Fibroblast of the aortic adventitia (primary cell): ENCODE measurements around the gene SLC13A2. TPM values are rescaled to one million over a fixed set of nuclear protein-coding genes. Genes with fewer than 3 reads are reported as not detected.
A peak's percentile ranks its signal among the peaks of the same experiment; 100 is the strongest.
"Not testable (repeated sequence)": the region's sequence is repeated elsewhere in the genome, so short reads cannot be mapped to it uniquely, and the experiment has no call there.

Experiments
- DNase-seq: peaks from one replicate; pipeline ENCODE4 v3.0.0-alpha.2; 2010; ENCODE audit warnings: low read depth
- H3K4me3 ChIP-seq: 2 replicates; pipeline ENCODE4 v1.5.1; 2011; ENCODE audit warnings: low read depth, mild to moderate bottlenecking, control low read depth, low read length, moderate library complexity
- total RNA-seq: library from RNA; depleted of rRNA; stranded (reverse); fragments of >200 nt; gene quantifications from 2 replicates; pipeline ENCODE4 v1.2.3, GENCODE V29; 2012; ENCODE audit warnings: low replicate concordance
- TF ChIP-seq, protein P1 (sequence below): IDR thresholded peaks from 2 replicates; pipeline ENCODE4 v1.5.1; 2011; ENCODE audit warnings: mild to moderate bottlenecking, low read length, control low read depth, inconsistent platforms; ENCODE audit not compliant: insufficient read depth

Gene SLC13A2, protein sequence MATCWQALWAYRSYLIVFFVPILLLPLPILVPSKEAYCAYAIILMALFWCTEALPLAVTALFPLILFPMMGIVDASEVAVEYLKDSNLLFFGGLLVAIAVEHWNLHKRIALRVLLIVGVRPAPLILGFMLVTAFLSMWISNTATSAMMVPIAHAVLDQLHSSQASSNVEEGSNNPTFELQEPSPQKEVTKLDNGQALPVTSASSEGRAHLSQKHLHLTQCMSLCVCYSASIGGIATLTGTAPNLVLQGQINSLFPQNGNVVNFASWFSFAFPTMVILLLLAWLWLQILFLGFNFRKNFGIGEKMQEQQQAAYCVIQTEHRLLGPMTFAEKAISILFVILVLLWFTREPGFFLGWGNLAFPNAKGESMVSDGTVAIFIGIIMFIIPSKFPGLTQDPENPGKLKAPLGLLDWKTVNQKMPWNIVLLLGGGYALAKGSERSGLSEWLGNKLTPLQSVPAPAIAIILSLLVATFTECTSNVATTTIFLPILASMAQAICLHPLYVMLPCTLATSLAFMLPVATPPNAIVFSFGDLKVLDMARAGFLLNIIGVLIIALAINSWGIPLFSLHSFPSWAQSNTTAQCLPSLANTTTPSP
- not detected in 2 replicates for total RNA-seq

DNA sequence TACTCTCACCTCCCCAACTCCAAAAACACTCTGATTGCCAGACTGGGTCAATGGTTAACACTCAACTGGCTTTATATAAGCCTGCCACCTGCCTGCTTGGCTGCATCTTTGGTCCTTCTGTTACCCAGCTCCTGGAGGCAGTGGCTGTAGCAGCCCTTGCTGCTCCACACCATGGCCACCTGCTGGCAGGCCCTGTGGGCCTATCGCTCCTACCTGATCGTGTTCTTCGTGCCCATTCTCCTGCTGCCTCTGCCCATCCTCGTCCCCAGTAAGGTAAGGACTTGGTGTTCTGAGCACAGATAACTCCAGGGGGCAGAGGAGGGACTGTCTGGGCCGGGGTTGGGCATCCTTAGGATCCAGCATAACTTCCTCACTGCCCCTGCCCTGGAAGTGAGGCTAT, at the start of gene SLC13A2:
Gene SLC13A2 (plus strand): TSS at position 103 of the 400 bp plus-strand sequence. CDS start 69 bp downstream, at position 172.
- no peak within 1 kb of the TSS for H3K4me3 ChIP-seq
- no peak for DNase-seq
- TF ChIP-seq, protein P1, sequence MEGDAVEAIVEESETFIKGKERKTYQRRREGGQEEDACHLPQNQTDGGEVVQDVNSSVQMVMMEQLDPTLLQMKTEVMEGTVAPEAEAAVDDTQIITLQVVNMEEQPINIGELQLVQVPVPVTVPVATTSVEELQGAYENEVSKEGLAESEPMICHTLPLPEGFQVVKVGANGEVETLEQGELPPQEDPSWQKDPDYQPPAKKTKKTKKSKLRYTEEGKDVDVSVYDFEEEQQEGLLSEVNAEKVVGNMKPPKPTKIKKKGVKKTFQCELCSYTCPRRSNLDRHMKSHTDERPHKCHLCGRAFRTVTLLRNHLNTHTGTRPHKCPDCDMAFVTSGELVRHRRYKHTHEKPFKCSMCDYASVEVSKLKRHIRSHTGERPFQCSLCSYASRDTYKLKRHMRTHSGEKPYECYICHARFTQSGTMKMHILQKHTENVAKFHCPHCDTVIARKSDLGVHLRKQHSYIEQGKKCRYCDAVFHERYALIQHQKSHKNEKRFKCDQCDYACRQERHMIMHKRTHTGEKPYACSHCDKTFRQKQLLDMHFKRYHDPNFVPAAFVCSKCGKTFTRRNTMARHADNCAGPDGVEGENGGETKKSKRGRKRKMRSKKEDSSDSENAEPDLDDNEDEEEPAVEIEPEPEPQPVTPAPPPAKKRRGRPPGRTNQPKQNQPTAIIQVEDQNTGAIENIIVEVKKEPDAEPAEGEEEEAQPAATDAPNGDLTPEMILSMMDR: no peak

- H3K4me3 ChIP-seq: no peak overlapping the region
- DNase-seq: no peak
- TF ChIP-seq, protein P1: no peak
Observed at GRCh38 chr17:28425206-28425605, 48.2 kb upstream of the SLC13A2 start.

GRCh38 chr17:28426081-28426519, 47.3 kb upstream of the SLC13A2 start:
- no peak for DNase-seq
- H3K4me3 ChIP-seq: no peak overlapping the region
- TF ChIP-seq, protein P1: peak; percentile 51

DNA sequence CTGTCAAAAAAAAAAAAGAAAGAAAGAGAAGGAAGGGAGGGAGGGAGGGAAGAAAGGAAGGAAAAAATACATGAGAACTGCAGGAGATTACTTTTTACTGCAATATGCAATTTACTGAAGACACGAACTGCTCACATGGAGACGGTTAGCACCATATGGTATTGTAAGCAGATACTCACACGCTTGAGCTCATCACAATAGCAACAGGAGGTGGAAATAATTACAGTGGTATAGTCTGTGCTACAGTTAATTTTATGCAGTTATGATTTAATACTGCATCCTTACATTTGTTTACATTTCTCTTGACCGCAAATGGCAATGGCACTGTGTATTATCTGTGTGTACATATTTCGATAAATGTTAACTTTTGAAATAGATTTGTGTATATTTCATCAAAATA, 46.1 kb upstream of the SLC13A2 start:
- TF ChIP-seq, protein P1: no peak
- DNase-seq: no peak
- no peak overlapping the region for H3K4me3 ChIP-seq

DNA sequence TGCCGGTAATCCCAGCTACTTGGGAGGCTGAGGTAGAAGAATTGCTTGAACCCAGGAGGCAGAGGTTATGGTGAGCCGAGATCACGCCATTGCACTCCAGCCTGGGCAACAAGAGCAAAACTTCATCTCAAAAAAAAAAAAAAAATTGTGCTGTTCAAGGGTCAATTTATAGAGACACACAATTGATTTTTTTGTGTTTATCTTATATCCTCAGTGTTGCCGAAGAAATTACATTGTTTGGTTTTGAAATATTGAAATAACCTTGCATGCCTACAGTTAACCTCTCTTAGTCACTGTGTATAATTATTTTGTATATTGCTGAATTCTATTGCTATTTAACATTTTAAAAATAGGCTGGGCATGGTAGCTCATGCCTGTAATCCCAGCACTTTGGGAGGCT, 45.5 kb upstream of the SLC13A2 start:
- not testable (repeated sequence) for DNase-seq, H3K4me3 ChIP-seq

GRCh38 chr17:28433721-28434120, 39.7 kb upstream of the SLC13A2 start:
- no peak for DNase-seq
- H3K4me3 ChIP-seq: no peak overlapping the region
- TF ChIP-seq, protein P1: no peak

- not testable (repeated sequence) for H3K4me3 ChIP-seq, DNase-seq
Observed at GRCh38 chr17:28434326-28434725, 39.1 kb upstream of the SLC13A2 start.
